MCF 10A (cell line): ENCODE results near the gene C9orf50. TPM values are rescaled to one million over a fixed set of nuclear protein-coding genes. Genes with fewer than 3 reads are reported as not detected.

ENCODE experiments used
- BruUV-seq: library from RNA; stranded (reverse); fragments of 400-500 nt; replicated peaks from 2 replicates; lab custom pipeline; 2021; lab: Mats Ljungman, UMichigan
- CTCF ChIA-PET: fragments of 300-600 bp; sonication (Branson Sonifier 250); formaldehyde crosslinking; extraction: SDS; loops from one replicate; lab custom pipeline; 2021; ENCODE audit warnings: antibody characterized with exemption, inconsistent platforms; lab: Yijun Ruan, JAX
- POLR2A ChIA-PET: fragments of 300-600, 350-650 bp; sonication (Branson Sonifier 250); formaldehyde crosslinking; extraction: SDS; loops from one replicate; lab custom pipeline; 2020; ENCODE audit warnings: antibody characterized with exemption, inconsistent platforms; lab: Yijun Ruan, JAX
- DNase-seq: peaks from one replicate; pipeline ENCODE4 v3.0.0-alpha.2; 2018; ENCODE audit not compliant: unreplicated experiment
- H3K27ac Mint-ChIP-seq: one replicate; pipeline ENCODE4 v1.8.0; 2022; ENCODE audit warnings: mild to moderate bottlenecking, low read depth, mixed read lengths; ENCODE audit not compliant: unreplicated experiment
- H3K27me3 Mint-ChIP-seq: one replicate; pipeline ENCODE4 v1.8.0; 2022; ENCODE audit warnings: mixed read lengths; ENCODE audit not compliant: insufficient read depth, unreplicated experiment
- H3K36me3 Mint-ChIP-seq: one replicate; pipeline ENCODE4 v1.8.0; 2022; ENCODE audit warnings: mild to moderate bottlenecking, moderate library complexity, mixed read lengths; ENCODE audit not compliant: insufficient read depth, unreplicated experiment
- H3K4me1 Mint-ChIP-seq: one replicate; pipeline ENCODE4 v1.8.0; 2022; ENCODE audit warnings: mixed read lengths; ENCODE audit not compliant: insufficient read depth, unreplicated experiment
- H3K4me3 Mint-ChIP-seq: one replicate; pipeline ENCODE4 v1.8.0; 2022; ENCODE audit warnings: mild to moderate bottlenecking, moderate library complexity, mixed read lengths; ENCODE audit not compliant: unreplicated experiment
- H3K9me3 Mint-ChIP-seq: one replicate; pipeline ENCODE4 v1.8.0; 2022; ENCODE audit warnings: mixed read lengths; ENCODE audit not compliant: unreplicated experiment
- intact Hi-C: fragments of 100-400 bp; cut with micrococcal nuclease; formaldehyde crosslinking; loops from 2 replicates; pipeline ENCODE4 v1.14.1; 2022
- total RNA-seq: library from RNA; stranded (reverse); gene quantifications from 2 replicates; pipeline ENCODE4 v1.2.3, GENCODE V29; 2022
- TF ChIP-seq, protein P1 (sequence below): fragments of 200-600 bp; IDR thresholded peaks from one replicate; pipeline ENCODE4 v1.8.0; 2022; ENCODE audit warnings: antibody characterized with exemption, mild to moderate bottlenecking; ENCODE audit not compliant: unreplicated experiment

Gene C9orf50
- total RNA-seq, 1 experiment from 2014 or later: not detected

DNA sequence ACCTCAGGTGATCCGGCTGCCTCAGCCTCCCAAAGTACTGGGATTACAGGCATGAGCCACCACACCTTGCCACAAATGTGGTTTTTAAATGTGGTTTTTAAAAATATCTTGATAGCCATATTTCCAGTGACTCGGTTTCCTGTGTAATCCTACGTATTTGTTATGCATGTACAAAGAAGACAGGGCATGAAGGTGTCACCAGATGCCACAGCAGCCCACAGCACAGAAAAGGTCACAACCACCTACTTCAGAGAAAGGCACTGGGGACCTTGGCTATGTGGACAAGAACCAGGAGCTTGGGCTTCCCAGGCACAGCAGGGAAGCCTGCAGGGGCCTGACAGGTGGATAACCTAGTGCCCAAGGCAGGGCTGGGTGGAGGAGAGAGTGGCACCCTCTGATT, 38.0 kb downstream of the C9orf50 start:
- Mint-ChIP-seq H3K27me3 (no peaks in the 10 kb centered on the region), H3K4me1 (peaks cover 5% of the 10 kb centered on the region), H3K9me3 (no peaks in the 10 kb centered on the region), H3K27ac (no peak overlapping the region), H3K4me3 (no peak overlapping the region), H3K36me3 (no peaks in the 10 kb centered on the region)
- TF ChIP-seq, protein P1, sequence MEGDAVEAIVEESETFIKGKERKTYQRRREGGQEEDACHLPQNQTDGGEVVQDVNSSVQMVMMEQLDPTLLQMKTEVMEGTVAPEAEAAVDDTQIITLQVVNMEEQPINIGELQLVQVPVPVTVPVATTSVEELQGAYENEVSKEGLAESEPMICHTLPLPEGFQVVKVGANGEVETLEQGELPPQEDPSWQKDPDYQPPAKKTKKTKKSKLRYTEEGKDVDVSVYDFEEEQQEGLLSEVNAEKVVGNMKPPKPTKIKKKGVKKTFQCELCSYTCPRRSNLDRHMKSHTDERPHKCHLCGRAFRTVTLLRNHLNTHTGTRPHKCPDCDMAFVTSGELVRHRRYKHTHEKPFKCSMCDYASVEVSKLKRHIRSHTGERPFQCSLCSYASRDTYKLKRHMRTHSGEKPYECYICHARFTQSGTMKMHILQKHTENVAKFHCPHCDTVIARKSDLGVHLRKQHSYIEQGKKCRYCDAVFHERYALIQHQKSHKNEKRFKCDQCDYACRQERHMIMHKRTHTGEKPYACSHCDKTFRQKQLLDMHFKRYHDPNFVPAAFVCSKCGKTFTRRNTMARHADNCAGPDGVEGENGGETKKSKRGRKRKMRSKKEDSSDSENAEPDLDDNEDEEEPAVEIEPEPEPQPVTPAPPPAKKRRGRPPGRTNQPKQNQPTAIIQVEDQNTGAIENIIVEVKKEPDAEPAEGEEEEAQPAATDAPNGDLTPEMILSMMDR: no peak
- POLR2A ChIA-PET: interaction anchor here (0.6 to 0.7 kb wide), 2 partner anchors 19 to 356 kb away, joined by 3 read pairs; no protein-coding TSS in a partner anchor
- intact Hi-C loops: no loop called here
- DNase-seq: no peak
- BruUV-seq: no TSS peak
- CTCF ChIA-PET: no interaction called here

DNA sequence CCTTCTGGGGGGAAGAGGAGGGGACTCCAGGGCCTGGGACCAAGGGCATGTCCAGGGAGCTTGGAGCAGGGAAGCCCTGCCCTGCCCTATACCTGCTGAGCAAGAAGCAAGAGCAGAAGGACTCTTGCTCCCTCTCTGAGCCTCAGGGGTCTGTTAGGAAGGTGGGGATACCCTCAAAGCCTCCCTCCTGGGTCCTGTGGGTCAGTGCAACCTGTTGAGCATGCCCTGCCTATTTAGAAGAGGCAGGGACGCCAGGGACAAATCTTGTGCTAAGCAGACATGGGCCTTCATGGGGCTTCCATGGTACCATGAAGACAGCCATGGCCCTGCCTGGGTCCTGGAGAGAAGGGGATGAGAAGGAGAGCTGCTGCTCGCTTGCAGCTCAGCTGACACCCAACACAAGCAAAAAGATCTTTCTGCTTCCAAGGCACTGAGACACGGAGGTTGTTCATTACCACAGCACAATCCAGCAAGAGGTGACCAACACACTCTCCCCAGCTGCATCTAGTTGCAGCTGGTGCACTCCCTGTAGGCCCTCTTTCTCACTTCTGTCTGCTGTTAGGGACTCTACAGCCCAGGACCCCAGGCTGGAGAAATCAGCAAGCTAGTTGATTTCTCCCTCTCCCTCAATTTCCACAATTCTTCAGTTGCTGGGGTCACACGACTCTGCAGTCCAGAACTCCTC, 39.3 kb downstream of the C9orf50 start:
- peaks cover under 1% of the 10 kb centered on the region for H3K27me3 Mint-ChIP-seq
- no peak for DNase-seq
- POLR2A ChIA-PET: interaction anchor here (0.6 kb wide), 1 partner anchor 11 kb away, joined by 3 read pairs; no protein-coding TSS in a partner anchor
- no peak overlapping the region for H3K27ac Mint-ChIP-seq
- H3K4me1 Mint-ChIP-seq: peaks cover 5% of the 10 kb centered on the region
- H3K4me3 Mint-ChIP-seq: no peak overlapping the region
- CTCF ChIA-PET: no interaction called here
- TF ChIP-seq, protein P1: no peak
- BruUV-seq: no TSS peak
- H3K9me3 Mint-ChIP-seq: no peaks in the 10 kb centered on the region
- H3K36me3 Mint-ChIP-seq: no peaks in the 10 kb centered on the region
- intact Hi-C loops: no loop called here

DNA sequence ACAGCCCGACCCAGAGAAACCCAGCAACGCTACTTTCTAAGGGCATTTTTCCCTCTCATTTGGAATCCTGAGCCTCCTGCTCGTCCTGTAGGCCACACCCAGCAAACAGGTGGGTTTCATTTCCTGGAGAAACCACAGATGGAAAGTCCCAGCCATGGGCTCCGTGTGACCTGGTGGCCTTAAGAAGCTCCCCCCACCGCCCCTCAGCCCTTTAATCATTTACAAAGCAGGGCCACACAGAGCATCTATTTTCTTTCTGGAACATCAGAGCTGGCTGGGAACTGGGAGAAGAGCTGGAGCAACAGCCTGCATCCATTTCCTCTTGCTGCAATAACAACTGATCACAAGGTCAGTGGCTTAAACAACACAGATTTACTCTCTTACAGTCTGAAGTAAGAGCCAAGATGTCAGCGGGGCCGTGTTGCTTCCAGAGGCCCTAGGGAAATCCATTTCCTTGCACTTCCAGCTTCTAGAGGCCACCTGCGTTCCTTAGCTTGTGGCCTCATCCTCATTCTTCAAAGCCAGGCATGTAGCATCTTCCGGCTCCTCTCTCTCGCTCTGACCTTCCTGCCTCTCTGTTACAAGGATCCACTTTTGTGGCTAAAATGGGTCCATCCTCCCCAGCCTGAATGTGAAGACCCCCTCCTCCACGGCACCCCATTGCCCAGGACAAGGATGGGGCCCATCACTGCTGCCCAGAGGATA, 40.5 kb downstream of the C9orf50 start:
- ChIA-PET CTCF (interaction anchor here (0.5 to 0.6 kb wide), 3 partner anchors 21 to 738 kb away, joined by 3 to 4 read pairs (median 4); no protein-coding TSS in a partner anchor), POLR2A (no interaction called here)
- H3K27me3 Mint-ChIP-seq: peaks cover 11% of the 10 kb centered on the region
- peaks cover 5% of the 10 kb centered on the region for H3K4me1 Mint-ChIP-seq
- H3K9me3 Mint-ChIP-seq: peaks cover 7% of the 10 kb centered on the region
- H3K4me3 Mint-ChIP-seq: no peak overlapping the region
- no peak for DNase-seq
- BruUV-seq: no TSS peak
- TF ChIP-seq, protein P1: no peak
- H3K36me3 Mint-ChIP-seq: no peaks in the 10 kb centered on the region
- intact Hi-C loops: no loop called here
- no peak overlapping the region for H3K27ac Mint-ChIP-seq

DNA sequence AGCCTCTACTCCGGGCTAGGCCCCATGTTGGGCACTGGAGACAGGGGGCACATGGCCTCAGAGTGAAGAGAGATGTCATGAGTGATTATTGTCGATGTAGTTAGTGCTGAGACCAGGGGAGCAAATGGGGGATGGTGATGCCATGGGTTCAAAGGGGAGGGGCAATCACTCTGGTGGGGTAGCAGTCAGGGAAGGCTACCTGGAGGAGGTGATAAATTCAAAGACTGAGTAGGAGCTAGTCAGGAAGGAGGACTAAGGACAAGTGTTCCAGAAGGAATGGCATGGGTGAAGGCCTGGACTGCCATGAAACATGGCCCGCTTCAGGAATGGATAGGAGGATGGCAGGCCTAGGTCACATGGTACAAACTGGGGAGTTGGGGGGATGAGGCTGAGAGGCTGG, 41.6 kb downstream of the C9orf50 start:
- Mint-ChIP-seq H3K4me3 (no peak overlapping the region), H3K27ac (no peak overlapping the region), H3K4me1 (peaks cover 4% of the 10 kb centered on the region), H3K27me3 (peaks cover 11% of the 10 kb centered on the region), H3K36me3 (no peaks in the 10 kb centered on the region), H3K9me3 (peaks cover 7% of the 10 kb centered on the region)
- CTCF ChIA-PET: interaction anchor here (0.5 kb wide), 1 partner anchor 44 kb away, joined by 4 read pairs; no protein-coding TSS in a partner anchor
- no TSS peak for BruUV-seq
- intact Hi-C loops: no loop called here
- no peak for DNase-seq
- TF ChIP-seq, protein P1: no peak
- POLR2A ChIA-PET: interaction anchor here (0.8 kb wide), 1 partner anchor 403 kb away, joined by 4 read pairs; no protein-coding TSS in a partner anchor
